OCI-LY1 (cell line): ENCODE measurements around the gene CA5A.

Experiments
- H2AFZ ChIP-seq: fragments of 200-600 bp; sonication (generic), shearing (Covaris generic); 2 replicates; pipeline ENCODE4 v1.6.0; 2014; ENCODE audit warnings: antibody characterized with exemption, mild to moderate bottlenecking, low read length
- H3F3A ChIP-seq: fragments of 200-600 bp; sonication (generic), shearing (Covaris generic); 2 replicates; pipeline ENCODE4 v1.6.0; 2014; ENCODE audit warnings: mild to moderate bottlenecking, antibody characterized with exemption, low read length, moderate library complexity; ENCODE audit not compliant: insufficient read depth
- H3K27ac ChIP-seq: fragments of 200-600 bp; sonication (generic); 2 replicates; pipeline ENCODE4 v1.5.1; 2014; ENCODE audit warnings: low read length, mixed run types, mild to moderate bottlenecking, low read depth; ENCODE audit not compliant: poor library complexity, severe bottlenecking
- H3K27me3 ChIP-seq: fragments of 200-600 bp; sonication (generic); 2 replicates; pipeline ENCODE4 v1.6.0; 2014; ENCODE audit warnings: antibody characterized with exemption, mild to moderate bottlenecking, low read length, moderate library complexity; ENCODE audit not compliant: insufficient read depth
- H3K36me3 ChIP-seq: fragments of 200-600 bp; sonication (generic); 2 replicates; pipeline ENCODE4 v1.6.1; 2014; ENCODE audit warnings: mild to moderate bottlenecking, antibody characterized with exemption, low read length, moderate library complexity, mixed read lengths; ENCODE audit not compliant: insufficient read depth
- H3K4me1 ChIP-seq: fragments of 200-600 bp; sonication (generic); 2 replicates; pipeline ENCODE4 v1.5.1; 2014; ENCODE audit warnings: mild to moderate bottlenecking, low read length, moderate library complexity; ENCODE audit not compliant: insufficient read depth, severe bottlenecking
- H3K4me2 ChIP-seq: fragments of 200-600 bp; sonication (generic), shearing (Covaris generic); 2 replicates; pipeline ENCODE4 v1.6.1; 2014; ENCODE audit warnings: low read length
- H3K4me3 ChIP-seq: fragments of 200-600 bp; sonication (generic); 2 replicates; pipeline ENCODE4 v1.5.1; 2014; ENCODE audit warnings: low read length, low read depth, mild to moderate bottlenecking, mixed read lengths; ENCODE audit not compliant: poor library complexity, severe bottlenecking
- H3K79me2 ChIP-seq: fragments of 200-600 bp; shearing (Covaris generic); 2 replicates; pipeline ENCODE4 v1.6.1; 2016; ENCODE audit warnings: mixed run types, low read length, mixed read lengths; ENCODE audit not compliant: insufficient read depth
- H3K9ac ChIP-seq: fragments of 200-600 bp; sonication (generic), shearing (Covaris generic); 2 replicates; pipeline ENCODE4 v1.6.1; 2014; ENCODE audit warnings: mild to moderate bottlenecking, low read length, mixed read lengths
- H3K9me2 ChIP-seq: fragments of 200-600 bp; sonication (generic), shearing (Covaris generic); 2 replicates; pipeline ENCODE4 v1.6.1; 2014; ENCODE audit warnings: low read depth, mild to moderate bottlenecking, low read length, mixed read lengths
- H3K9me3 ChIP-seq: fragments of 200-600 bp; shearing (Covaris generic); 2 replicates; pipeline ENCODE4 v1.6.1; 2014; ENCODE audit warnings: low read length, mixed read lengths
- H4K20me1 ChIP-seq: fragments of 200-600 bp; sonication (generic), shearing (Covaris generic); 2 replicates; pipeline ENCODE4 v1.6.0; 2016; ENCODE audit warnings: mild to moderate bottlenecking, low read length; ENCODE audit not compliant: insufficient read depth
- EZH2 ChIP-seq: fragments of 200-600 bp; sonication (generic), shearing (Covaris generic); IDR thresholded peaks from 2 replicates; pipeline ENCODE4 v1.8.0; 2017; ENCODE audit warnings: borderline replicate concordance, mixed run types, mild to moderate bottlenecking, antibody characterized with exemption, low read length, moderate library complexity, mixed read lengths
- TF ChIP-seq, protein P1 (sequence below): fragments of 200-600 bp; sonication (generic), shearing (Covaris generic); IDR thresholded peaks from 2 replicates; pipeline ENCODE4 v1.5.1; 2017; ENCODE audit warnings: mild to moderate bottlenecking, antibody characterized with exemption, low read length, moderate library complexity, mixed read lengths

The CA5A gene

DNA sequence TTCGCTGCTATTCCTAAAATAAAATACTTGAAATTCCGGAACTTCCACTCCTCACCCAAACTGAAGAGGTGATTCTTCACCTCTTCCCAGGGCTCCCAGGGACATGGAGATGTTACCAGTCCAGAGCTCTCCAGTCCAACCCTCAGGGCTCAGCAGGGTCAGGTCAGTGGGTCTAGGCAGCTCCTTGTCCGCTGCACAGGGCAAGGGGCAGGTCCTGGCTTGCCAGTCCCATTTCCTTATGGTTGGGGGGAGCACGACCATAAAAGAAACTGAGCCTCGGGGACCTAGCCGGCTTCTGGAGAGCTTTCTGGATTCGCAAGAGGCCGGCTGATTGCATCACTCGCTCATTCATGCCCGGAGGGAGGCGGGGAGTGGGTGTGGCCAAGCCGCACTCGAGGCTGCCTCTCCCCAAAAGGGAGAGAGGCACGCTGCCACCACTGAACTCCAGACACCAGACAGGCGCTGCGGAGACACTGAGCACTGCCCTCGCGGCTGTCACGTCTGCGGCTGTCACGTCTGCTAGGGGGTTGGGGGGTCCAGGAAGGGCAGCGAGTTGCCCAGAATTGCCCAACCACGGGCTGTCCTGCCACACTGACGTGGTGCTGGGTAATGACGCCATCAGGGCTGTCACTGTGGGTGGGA lies 82.8 kb downstream of the CA5A start:
- H3K4me3 ChIP-seq, result peak overlapping the region; percentile 11
- peak overlapping the region; percentile 81 for H3K27ac ChIP-seq
- peaks cover 14% of the 10 kb centered on the region; the same call in 1 of the 2 replicates for H3K79me2 ChIP-seq
- peaks cover 68% of the 10 kb centered on the region for H3K36me3 ChIP-seq
- no peaks in the 10 kb centered on the region; the same call in 1 of the 2 replicates for H3F3A ChIP-seq
- no peaks in the 10 kb centered on the region for H3K9me2 ChIP-seq
- no peak overlapping the region for H2AFZ ChIP-seq
- H3K9me3 ChIP-seq, result no peaks in the 10 kb centered on the region
- H3K9ac ChIP-seq, result peak overlapping the region; percentile 62
- TF ChIP-seq, protein P1, sequence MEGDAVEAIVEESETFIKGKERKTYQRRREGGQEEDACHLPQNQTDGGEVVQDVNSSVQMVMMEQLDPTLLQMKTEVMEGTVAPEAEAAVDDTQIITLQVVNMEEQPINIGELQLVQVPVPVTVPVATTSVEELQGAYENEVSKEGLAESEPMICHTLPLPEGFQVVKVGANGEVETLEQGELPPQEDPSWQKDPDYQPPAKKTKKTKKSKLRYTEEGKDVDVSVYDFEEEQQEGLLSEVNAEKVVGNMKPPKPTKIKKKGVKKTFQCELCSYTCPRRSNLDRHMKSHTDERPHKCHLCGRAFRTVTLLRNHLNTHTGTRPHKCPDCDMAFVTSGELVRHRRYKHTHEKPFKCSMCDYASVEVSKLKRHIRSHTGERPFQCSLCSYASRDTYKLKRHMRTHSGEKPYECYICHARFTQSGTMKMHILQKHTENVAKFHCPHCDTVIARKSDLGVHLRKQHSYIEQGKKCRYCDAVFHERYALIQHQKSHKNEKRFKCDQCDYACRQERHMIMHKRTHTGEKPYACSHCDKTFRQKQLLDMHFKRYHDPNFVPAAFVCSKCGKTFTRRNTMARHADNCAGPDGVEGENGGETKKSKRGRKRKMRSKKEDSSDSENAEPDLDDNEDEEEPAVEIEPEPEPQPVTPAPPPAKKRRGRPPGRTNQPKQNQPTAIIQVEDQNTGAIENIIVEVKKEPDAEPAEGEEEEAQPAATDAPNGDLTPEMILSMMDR, result no peak
- TF ChIP-seq EZH2, result no peak
- H3K4me2 ChIP-seq, result peak overlapping the region; percentile 50
- H4K20me1 ChIP-seq, result no peaks in the 10 kb centered on the region
- peaks cover 85% of the 10 kb centered on the region for H3K4me1 ChIP-seq
- H3K27me3 ChIP-seq, result no peaks in the 10 kb centered on the region

DNA sequence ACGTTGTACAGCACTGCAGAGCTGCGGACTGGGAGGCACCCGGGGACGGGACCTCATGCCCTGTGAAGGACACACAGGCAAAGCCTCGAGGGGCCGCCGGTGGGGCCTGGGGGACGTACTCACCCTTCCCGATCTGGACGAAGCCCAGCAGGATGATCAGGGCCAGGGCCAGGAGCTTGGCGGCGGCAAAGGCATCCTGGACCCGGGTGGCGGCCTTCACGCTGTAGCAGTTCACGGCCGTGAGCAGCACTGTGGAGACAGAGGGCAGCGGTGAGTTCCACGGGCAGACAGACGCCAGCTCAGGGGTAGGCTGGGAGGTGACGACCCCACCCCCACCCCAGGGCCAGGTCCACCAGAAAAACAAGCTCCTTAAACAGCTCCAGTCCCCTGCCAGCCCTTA lies 84.7 kb downstream of the CA5A start:
- H4K20me1 ChIP-seq, result no peaks in the 10 kb centered on the region
- no peaks in the 10 kb centered on the region for H3K27me3 ChIP-seq
- H3F3A ChIP-seq, result no peaks in the 10 kb centered on the region
- H3K36me3 ChIP-seq, result peaks cover 80% of the 10 kb centered on the region
- peak overlapping the region; percentile 81 for H3K27ac ChIP-seq
- no peak overlapping the region; the same call in 1 of the 2 replicates for H3K9ac ChIP-seq
- peaks cover 66% of the 10 kb centered on the region for H3K4me1 ChIP-seq
- no peak overlapping the region for H2AFZ ChIP-seq
- TF ChIP-seq, protein P1, result no peak
- TF ChIP-seq EZH2, result no peak
- H3K79me2 ChIP-seq, result peaks cover 15% of the 10 kb centered on the region; the same call in 1 of the 2 replicates
- no peaks in the 10 kb centered on the region for H3K9me3 ChIP-seq
- H3K4me3 ChIP-seq, result no peak overlapping the region
- no peaks in the 10 kb centered on the region for H3K9me2 ChIP-seq
- no peak overlapping the region for H3K4me2 ChIP-seq

DNA sequence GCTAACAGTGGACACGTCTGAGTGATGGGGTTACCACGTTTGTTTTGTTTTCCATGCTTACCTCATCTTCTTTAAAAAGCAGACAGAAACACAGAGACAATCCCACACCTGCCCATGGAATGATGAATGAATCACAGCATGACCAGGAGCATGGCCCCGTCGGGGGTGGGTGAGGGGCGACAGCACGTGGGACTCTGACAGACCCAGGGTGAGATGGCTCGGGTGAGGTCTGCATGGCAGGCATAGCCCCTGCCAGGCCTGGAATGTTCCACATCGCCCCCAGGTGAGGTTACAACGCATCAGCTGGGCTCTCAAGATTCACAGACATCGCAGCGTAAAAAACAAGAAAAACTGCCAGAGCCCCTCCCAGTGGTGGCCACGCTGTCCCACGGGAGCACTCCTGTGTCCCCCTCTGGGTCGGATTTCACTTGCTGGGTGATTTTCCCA lies 85.2 kb downstream of the CA5A start:
- Histone ChIP-seq H3K79me2 (peaks cover 15% of the 10 kb centered on the region; the same call in 1 of the 2 replicates), H3K27ac (peak overlapping the region; percentile 81), H3F3A (no peaks in the 10 kb centered on the region), H3K9me2 (no peaks in the 10 kb centered on the region), H3K9ac (no peak overlapping the region), H3K4me1 (peaks cover 61% of the 10 kb centered on the region), H3K36me3 (peaks cover 84% of the 10 kb centered on the region), H4K20me1 (no peaks in the 10 kb centered on the region), H3K4me2 (no peak overlapping the region), H3K4me3 (no peak overlapping the region), H2AFZ (no peak overlapping the region), H3K27me3 (no peaks in the 10 kb centered on the region), H3K9me3 (no peaks in the 10 kb centered on the region)
- TF ChIP-seq, protein P1, result no peak
- TF ChIP-seq EZH2, result no peak
